Stimulated activated naive CD8-positive, alpha-beta T cell treated with anti-CD3 and anti-CD28 coated beads, Interleukin-15, Interleukin-2, amounts not matched to agents 100 ng/mL and 50 ng/mL, for 24 hours (primary cell): Measurements from ENCODE around the gene DPF1.

Experiments used
- H3K27ac Mint-ChIP-seq: one replicate; pipeline ENCODE4 v1.8.0; 2021; ENCODE audit warnings: mild to moderate bottlenecking, mixed read lengths
- H3K27me3 Mint-ChIP-seq: one replicate; pipeline ENCODE4 v1.8.0; 2021; ENCODE audit warnings: mixed read lengths
- H3K36me3 Mint-ChIP-seq: one replicate; pipeline ENCODE4 v1.8.0; 2021; ENCODE audit warnings: low read depth, mixed read lengths
- H3K4me1 Mint-ChIP-seq: one replicate; pipeline ENCODE4 v1.8.0; 2021; ENCODE audit warnings: low read depth, mixed read lengths
- H3K4me3 Mint-ChIP-seq: one replicate; pipeline ENCODE4 v1.8.0; 2021; ENCODE audit warnings: mild to moderate bottlenecking, mixed read lengths
- H3K9me3 Mint-ChIP-seq: one replicate; pipeline ENCODE4 v1.8.0; 2021; ENCODE audit warnings: mixed read lengths

Gene DPF1

GRCh38 chr19:38183251-38183897 lies 40.6 kb downstream of the DPF1 start:
- Mint-ChIP-seq H3K36me3 (peaks cover 48% of the 10 kb centered on the region), H3K9me3 (peaks cover 9% of the 10 kb centered on the region), H3K4me1 (no peaks in the 10 kb centered on the region), H3K27ac (no peak overlapping the region), H3K4me3 (no peak overlapping the region), H3K27me3 (no peaks in the 10 kb centered on the region)

- Mint-ChIP-seq H3K9me3 (peaks cover 9% of the 10 kb centered on the region), H3K27ac (no peak overlapping the region)
Measured at GRCh38 chr19:38182536-38183210, 41.3 kb downstream of the DPF1 start.

GRCh38 chr19:38180071-38180470 lies 44.0 kb downstream of the DPF1 start:
- Mint-ChIP-seq H3K4me1 (no peaks in the 10 kb centered on the region), H3K36me3 (peaks cover 41% of the 10 kb centered on the region), H3K4me3 (no peak overlapping the region), H3K27me3 (no peaks in the 10 kb centered on the region), H3K27ac (no peak overlapping the region), H3K9me3 (peaks cover 9% of the 10 kb centered on the region)

More at GRCh38 chr19:38182536-38183210, 41.3 kb downstream of the DPF1 start:
- Mint-ChIP-seq H3K36me3 (peaks cover 48% of the 10 kb centered on the region), H3K4me1 (no peaks in the 10 kb centered on the region), H3K4me3 (no peak overlapping the region), H3K27me3 (no peaks in the 10 kb centered on the region)

- H3K9me3 Mint-ChIP-seq, result peaks cover 4% of the 10 kb centered on the region
- H3K4me3 Mint-ChIP-seq, result no peak overlapping the region
- no peaks in the 10 kb centered on the region for H3K27me3 Mint-ChIP-seq
- no peaks in the 10 kb centered on the region for H3K4me1 Mint-ChIP-seq
- peaks cover 14% of the 10 kb centered on the region for H3K36me3 Mint-ChIP-seq
- H3K27ac Mint-ChIP-seq, result no peak overlapping the region
Measured at GRCh38 chr19:38175422-38175821, 48.6 kb downstream of the DPF1 start.

GRCh38 chr19:38173291-38174041 lies 50.6 kb downstream of the DPF1 start:
- no peak overlapping the region for H3K4me3 Mint-ChIP-seq
- no peaks in the 10 kb centered on the region for H3K36me3 Mint-ChIP-seq
- H3K9me3 Mint-ChIP-seq, result no peaks in the 10 kb centered on the region
- H3K27me3 Mint-ChIP-seq, result no peaks in the 10 kb centered on the region
- H3K4me1 Mint-ChIP-seq, result no peaks in the 10 kb centered on the region
- H3K27ac Mint-ChIP-seq, result no peak overlapping the region

GRCh38 chr19:38172001-38172400 lies 52.0 kb downstream of the DPF1 start:
- no peaks in the 10 kb centered on the region for H3K36me3 Mint-ChIP-seq
- no peak overlapping the region for H3K27ac Mint-ChIP-seq
- H3K4me3 Mint-ChIP-seq, result no peak overlapping the region
- no peaks in the 10 kb centered on the region for H3K9me3 Mint-ChIP-seq
- H3K4me1 Mint-ChIP-seq, result no peaks in the 10 kb centered on the region
- no peaks in the 10 kb centered on the region for H3K27me3 Mint-ChIP-seq

GRCh38 chr19:38170334-38170733 lies 53.7 kb downstream of the DPF1 start:
- H3K36me3 Mint-ChIP-seq, result peaks cover under 1% of the 10 kb centered on the region
- H3K9me3 Mint-ChIP-seq, result no peaks in the 10 kb centered on the region
- no peak overlapping the region for H3K4me3 Mint-ChIP-seq
- no peaks in the 10 kb centered on the region for H3K27me3 Mint-ChIP-seq
- no peak overlapping the region for H3K27ac Mint-ChIP-seq
- no peaks in the 10 kb centered on the region for H3K4me1 Mint-ChIP-seq

GRCh38 chr19:38168637-38169036 lies 55.4 kb downstream of the DPF1 start:
- Mint-ChIP-seq H3K27ac (no peak overlapping the region), H3K36me3 (peaks cover 7% of the 10 kb centered on the region), H3K9me3 (no peaks in the 10 kb centered on the region), H3K27me3 (no peaks in the 10 kb centered on the region), H3K4me3 (no peak overlapping the region), H3K4me1 (no peaks in the 10 kb centered on the region)

GRCh38 chr19:38165335-38165734 lies 58.7 kb downstream of the DPF1 start:
- Mint-ChIP-seq H3K27ac (no peak overlapping the region), H3K4me3 (no peak overlapping the region), H3K4me1 (no peaks in the 10 kb centered on the region), H3K9me3 (peaks cover 4% of the 10 kb centered on the region), H3K36me3 (peaks cover 30% of the 10 kb centered on the region), H3K27me3 (no peaks in the 10 kb centered on the region)

GRCh38 chr19:38164526-38164925 lies 59.5 kb downstream of the DPF1 start:
- Mint-ChIP-seq H3K27me3 (no peaks in the 10 kb centered on the region), H3K36me3 (peaks cover 30% of the 10 kb centered on the region), H3K27ac (no peak overlapping the region)

GRCh38 chr19:38163419-38164290 lies 60.4 kb downstream of the DPF1 start:
- Mint-ChIP-seq H3K27me3 (no peaks in the 10 kb centered on the region), H3K4me1 (no peaks in the 10 kb centered on the region), H3K4me3 (no peak overlapping the region), H3K27ac (no peak overlapping the region), H3K9me3 (peaks cover 4% of the 10 kb centered on the region), H3K36me3 (peaks cover 30% of the 10 kb centered on the region)

More at GRCh38 chr19:38164526-38164925, 59.5 kb downstream of the DPF1 start:
- H3K4me3 Mint-ChIP-seq, result no peak overlapping the region
- peaks cover 4% of the 10 kb centered on the region for H3K9me3 Mint-ChIP-seq
- H3K4me1 Mint-ChIP-seq, result no peaks in the 10 kb centered on the region

GRCh38 chr19:38162632-38163031 lies 61.4 kb downstream of the DPF1 start:
- no peaks in the 10 kb centered on the region for H3K4me1 Mint-ChIP-seq
- peaks cover 30% of the 10 kb centered on the region for H3K36me3 Mint-ChIP-seq
- peaks cover 4% of the 10 kb centered on the region for H3K9me3 Mint-ChIP-seq
- H3K27ac Mint-ChIP-seq, result no peak overlapping the region
- H3K4me3 Mint-ChIP-seq, result no peak overlapping the region
- no peaks in the 10 kb centered on the region for H3K27me3 Mint-ChIP-seq

- peaks cover 30% of the 10 kb centered on the region for H3K36me3 Mint-ChIP-seq
- H3K27me3 Mint-ChIP-seq, result no peaks in the 10 kb centered on the region
- H3K9me3 Mint-ChIP-seq, result peaks cover 4% of the 10 kb centered on the region
- no peak overlapping the region for H3K27ac Mint-ChIP-seq
- no peaks in the 10 kb centered on the region for H3K4me1 Mint-ChIP-seq
- no peak overlapping the region for H3K4me3 Mint-ChIP-seq
Measured at GRCh38 chr19:38162094-38162493, 61.9 kb downstream of the DPF1 start.
